NOMO-1 (cell line): ENCODE results near the gene CHST8.
"Not testable (repeated sequence)": the region's sequence is repeated elsewhere in the genome, so short reads cannot be mapped to it uniquely, and the experiment has no call there.

Source experiments
- DNase-seq, 2 experiments: peaks; one replicate each; lab custom pipeline; 2025; ENCODE audit not compliant: unreplicated experiment in 2 of 2; lab: John Stamatoyannopoulos, UW

CHST8 gene

GRCh38 chr19:33621811-33622504, at the start of gene CHST8:
TSS of gene CHST8 (plus strand) at chr19:33621953. CDS start at chr19:33689262, 67,309 bp downstream.
- DNase-seq = no peak

DNA sequence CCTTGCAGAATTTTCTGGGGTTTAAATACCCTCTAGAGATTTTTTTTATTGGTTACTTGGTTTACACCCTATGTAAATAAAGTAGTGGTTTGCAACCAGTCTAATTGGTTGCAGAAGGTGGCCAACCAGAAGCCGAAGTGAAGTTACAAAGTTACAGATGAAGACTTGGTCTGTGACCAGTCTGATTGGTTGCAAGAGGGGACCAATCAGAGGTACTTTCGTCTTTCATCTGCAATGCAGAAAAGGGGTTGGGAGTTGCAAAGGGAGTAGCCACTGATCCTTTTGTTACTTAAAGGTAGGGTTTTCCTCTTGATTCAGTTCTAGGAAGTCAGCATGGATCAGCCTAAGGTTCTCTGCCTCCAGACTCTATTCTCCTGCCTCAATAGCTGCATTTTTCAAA, 48.8 kb upstream of the CHST8 start:
- DNase-seq = no peak

- no peak for DNase-seq
Observed at GRCh38 chr19:33574824-33575223, 46.9 kb upstream of the CHST8 start.

DNA sequence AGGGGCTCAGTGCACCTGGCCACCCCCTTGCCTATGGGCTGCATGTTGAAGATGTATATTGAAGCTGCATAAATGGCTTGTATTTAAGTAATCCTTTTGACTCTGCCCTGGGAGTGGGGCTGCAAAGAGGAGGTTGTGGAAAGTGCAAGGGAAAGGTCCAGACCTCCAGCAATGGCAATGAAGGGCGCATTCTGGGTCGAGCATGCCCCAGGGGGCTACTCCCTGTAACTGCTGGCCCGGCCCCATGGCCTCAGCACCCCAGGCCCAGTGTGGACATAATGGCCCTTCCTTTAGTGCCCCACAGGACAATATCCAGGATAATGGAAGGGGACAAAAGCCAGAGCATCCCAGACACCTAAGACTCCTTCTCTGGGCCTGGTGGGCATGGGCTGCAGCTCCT, 43.1 kb upstream of the CHST8 start:
- DNase-seq = no peak

DNA sequence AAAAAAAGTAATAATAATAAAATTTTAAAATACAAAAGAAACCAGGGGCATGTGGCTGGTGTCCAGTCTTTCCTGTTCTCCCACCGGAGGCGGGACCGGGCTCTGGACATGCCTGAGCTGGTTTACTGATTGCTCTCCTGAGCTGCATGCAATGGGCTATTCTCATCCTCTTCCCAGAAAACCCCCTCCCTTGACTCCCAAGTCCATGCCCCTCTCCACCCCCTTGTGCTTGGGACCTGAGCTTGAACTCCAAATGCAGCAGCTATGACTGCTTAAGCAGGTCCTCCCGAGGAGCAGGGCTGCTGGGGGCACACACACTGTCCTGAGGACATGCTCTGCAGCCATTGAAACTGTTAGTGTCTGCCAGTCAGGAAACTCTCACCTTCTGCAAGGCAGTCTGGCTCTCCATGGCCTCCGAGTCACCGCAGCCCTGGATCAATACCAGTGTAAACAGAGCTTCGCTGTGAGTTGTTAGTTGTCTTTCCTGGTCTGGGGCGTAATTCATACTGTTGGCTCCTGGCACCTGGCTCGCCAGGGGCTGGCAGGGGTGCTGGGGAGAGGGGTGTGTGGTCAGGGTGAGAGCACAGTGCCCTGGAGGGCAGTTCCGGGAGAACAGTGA, 41.6 kb upstream of the CHST8 start:
- no peak for DNase-seq

DNA sequence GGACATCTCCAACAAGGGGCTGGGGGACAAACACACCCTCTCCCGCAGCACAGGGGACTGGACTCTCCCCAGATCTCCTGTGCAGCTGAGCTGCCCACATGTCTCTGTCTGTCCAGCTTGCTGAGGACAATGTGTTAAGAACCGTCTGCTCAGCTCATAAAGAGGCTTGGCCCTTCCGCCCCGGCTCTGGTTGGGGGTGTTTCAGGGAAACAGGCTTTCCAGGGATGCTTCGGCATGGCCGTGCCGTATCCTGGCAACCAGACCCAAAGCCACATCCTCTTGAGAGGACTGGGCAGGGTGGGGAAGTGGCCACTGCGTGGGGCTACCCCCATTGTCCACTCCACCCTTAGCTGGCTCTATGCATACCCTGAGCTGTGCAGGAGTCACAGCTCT, 41.1 kb upstream of the CHST8 start:
- no peak for DNase-seq

- no peak for DNase-seq
Observed at GRCh38 chr19:33582914-33583313, 38.8 kb upstream of the CHST8 start.

GRCh38 chr19:33587150-33587549, 34.6 kb upstream of the CHST8 start:
- no peak for DNase-seq

- no peak for DNase-seq
Observed at GRCh38 chr19:33590224-33590623, 31.5 kb upstream of the CHST8 start.

GRCh38 chr19:33595783-33596182, 26.0 kb upstream of the CHST8 start:
- DNase-seq = no peak

GRCh38 chr19:33601583-33601982, 20.2 kb upstream of the CHST8 start:
- no peak for DNase-seq

GRCh38 chr19:33602576-33603204, 19.1 kb upstream of the CHST8 start:
- no peak for DNase-seq

- DNase-seq = no peak
Observed at GRCh38 chr19:33603377-33603776, 18.4 kb upstream of the CHST8 start.

DNA sequence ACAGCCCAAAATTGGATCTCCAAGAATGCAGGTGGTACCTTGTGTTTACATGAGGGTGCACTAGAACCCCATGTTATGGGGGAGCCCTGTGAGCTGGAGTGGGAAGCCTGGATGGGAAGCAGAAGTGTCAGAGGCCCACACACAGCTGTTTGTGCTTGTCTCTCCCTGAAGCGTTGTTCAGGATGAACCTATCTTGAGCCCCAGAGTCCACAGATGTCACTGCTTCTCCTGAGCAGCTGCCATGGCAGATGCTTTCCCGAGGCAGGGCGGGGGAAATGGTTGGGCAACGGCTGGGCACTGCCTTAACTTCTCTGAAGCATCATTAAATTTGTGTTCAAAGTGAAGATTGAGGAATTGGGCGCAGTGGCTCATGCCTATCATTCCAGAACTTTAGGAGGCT, 17.1 kb upstream of the CHST8 start:
- DNase-seq = no peak

DNA sequence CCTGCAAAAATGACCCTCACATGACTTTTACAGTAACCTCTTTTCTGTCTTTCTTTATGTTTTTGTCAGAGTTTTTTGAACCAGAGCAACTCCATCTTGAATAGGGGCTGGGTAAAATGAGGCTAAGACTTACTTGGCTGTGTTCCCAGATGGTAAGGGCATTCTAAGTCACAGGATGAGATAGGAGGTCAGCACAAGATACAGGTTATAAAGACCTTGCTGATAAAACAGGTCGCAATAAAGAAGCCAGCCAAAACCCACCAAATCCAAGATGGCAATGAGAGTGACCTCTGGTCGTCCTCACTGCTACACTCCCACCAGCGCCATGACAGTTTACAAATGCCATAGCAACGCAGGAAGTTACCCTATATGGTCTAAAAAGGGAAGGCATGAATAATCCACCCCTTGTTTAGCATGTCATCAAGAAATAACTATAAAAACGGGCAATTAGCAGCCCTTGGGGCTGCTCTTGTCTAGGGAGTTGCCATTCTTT, 15.9 kb upstream of the CHST8 start:
- not testable (repeated sequence) for DNase-seq

DNA sequence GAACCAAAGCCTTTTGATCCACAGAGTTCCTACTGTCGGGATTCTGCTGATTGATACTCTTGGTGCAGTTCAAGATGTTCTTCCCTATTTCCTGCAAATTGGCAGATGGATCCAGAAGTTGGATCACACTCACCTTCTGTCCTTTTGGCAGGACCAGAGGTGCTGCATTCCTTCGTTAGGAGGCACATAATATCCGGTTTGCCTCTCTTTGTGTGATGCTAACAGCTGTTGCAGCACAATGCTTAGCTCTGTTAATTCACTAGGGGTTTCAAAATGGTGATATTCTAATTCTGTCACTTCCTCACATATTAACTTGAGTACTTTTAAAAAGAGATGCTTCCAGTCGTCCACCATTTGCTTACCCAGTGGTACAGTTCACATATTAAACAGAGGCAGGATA, 15.2 kb upstream of the CHST8 start:
- no peak for DNase-seq

DNA sequence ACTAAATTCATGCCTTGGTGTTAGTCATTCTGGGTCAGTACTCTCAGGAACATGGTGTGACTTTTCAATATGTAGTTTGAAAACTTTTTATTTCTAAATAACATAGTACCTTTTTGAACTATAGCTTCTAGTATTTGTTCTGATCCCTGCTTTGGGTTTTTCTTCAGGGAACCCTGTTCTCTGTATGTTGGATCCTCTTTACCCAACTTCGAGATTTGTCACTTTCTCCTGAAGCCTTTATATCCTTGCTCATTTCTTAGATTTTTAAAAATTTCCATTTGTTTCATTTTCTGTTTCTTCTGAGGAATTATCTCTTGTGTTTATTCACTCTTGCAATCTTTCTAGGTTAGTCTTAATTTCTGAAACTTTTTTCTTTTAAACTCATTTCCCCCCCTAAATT, 12.4 kb upstream of the CHST8 start:
- no peak for DNase-seq

- no peak for DNase-seq
Observed at GRCh38 chr19:33610588-33610987, 11.2 kb upstream of the CHST8 start.

GRCh38 chr19:33612928-33613619, 8.7 kb upstream of the CHST8 start:
- DNase-seq = no peak

GRCh38 chr19:33613620-33614000, 8.1 kb upstream of the CHST8 start:
- no peak for DNase-seq

DNA sequence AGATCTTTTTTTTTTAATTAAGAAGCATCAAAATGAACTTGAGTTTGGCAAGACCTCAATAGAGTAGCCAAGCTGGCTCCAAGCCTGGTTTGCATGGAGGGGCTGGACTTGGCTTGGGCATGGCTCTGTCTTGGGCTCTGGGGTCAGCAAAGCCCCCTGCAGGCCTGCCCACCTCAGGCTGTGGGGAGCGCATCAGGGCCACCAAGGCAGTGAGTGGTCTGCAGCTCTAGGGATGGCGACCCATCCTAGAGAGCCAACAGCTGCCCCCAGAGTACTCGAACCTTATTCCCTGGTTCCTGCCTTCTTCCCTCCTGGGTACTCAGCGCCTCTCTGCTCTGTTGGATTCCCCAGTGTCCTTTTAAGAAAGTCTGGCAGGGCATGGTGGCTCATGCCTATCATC, 5.4 kb upstream of the CHST8 start:
- DNase-seq = no peak

- DNase-seq = no peak
Observed at GRCh38 chr19:33616857-33617256, 4.9 kb upstream of the CHST8 start.
